ENCODE measurements around the gene SNAP29.

- TF ChIP-seq POLR2A (IDR thresholded peaks at IDR 0.05) = no peak
- no peak for TF ChIP-seq CTCF (IDR thresholded peaks at IDR 0.05)
These were observed 22.4 kb downstream of the SNAP29 start for GRCh38 chr22:20881231-20881630.

Measured in testis (tissue), 2 donors.